Suprapubic skin (tissue), 3 donors: ENCODE measurements around the gene SIX4.

Source experiments
- CTCF ChIP-seq, 2 donors: fragments of 200-600 bp in 1 of 2; fragments of 450-650 bp in 1 of 2; sonication (generic) in 1 of 2; IDR thresholded peaks; one replicate each; pipeline ENCODE4 v1.5.1; 2016 to 2019; ENCODE audit warnings: antibody characterized with exemption in 2 of 2, mild to moderate bottlenecking in 1 of 2, moderate library complexity in 1 of 2
- POLR2A ChIP-seq, 2 donors: fragments of 450-650 bp; IDR thresholded peaks; one replicate each; pipeline ENCODE4 v1.6.1; 2017; ENCODE audit warnings: antibody characterized with exemption in 2 of 2, mild to moderate bottlenecking in 2 of 2, moderate library complexity in 2 of 2

- TF ChIP-seq CTCF (IDR thresholded peaks at IDR 0.05) (no peak), POLR2A (IDR thresholded peaks at IDR 0.05) (no peak)
Measured at GRCh38 chr14:60707858-60708257, 16.3 kb downstream of the SIX4 start.
